Stimulated activated CD8-positive, alpha-beta memory T cell treated with anti-CD3 and anti-CD28 coated beads, Interleukin-15, amount 100 ng/mL, for 24 hours (primary cell): ENCODE measurements around the gene ADARB1.

Experiments used
- DNase-seq: peaks from one replicate; pipeline ENCODE4 v3.0.0-alpha.2; 2020; ENCODE audit warnings: low read depth

ADARB1 gene

DNA sequence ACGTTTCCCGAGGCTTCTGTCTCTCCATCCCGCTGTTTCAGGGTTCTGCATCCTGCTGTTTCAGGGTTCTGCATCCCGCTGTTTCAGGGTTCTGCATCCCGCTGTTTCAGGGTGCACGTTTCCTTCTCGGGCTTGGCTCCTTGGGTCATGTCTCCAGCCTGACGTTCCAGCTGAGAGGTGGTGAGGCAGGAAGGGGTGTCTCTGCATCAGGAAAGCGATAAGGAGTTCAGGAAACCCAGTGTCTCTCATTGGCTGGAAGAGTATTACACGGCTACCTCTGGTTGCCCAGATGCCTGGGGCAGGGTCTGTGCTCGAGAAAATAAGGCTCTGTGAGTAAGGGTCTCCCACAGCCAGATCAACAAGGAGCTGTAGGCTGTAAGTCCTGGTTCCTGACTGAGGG is 21.1 kb downstream of the ADARB1 start:
- DNase-seq: no peak

GRCh38 chr21:45096217-45096616 is 21.8 kb downstream of the ADARB1 start:
- DNase-seq: no peak

GRCh38 chr21:45097827-45098387 is 23.5 kb downstream of the ADARB1 start:
- no peak for DNase-seq

DNA sequence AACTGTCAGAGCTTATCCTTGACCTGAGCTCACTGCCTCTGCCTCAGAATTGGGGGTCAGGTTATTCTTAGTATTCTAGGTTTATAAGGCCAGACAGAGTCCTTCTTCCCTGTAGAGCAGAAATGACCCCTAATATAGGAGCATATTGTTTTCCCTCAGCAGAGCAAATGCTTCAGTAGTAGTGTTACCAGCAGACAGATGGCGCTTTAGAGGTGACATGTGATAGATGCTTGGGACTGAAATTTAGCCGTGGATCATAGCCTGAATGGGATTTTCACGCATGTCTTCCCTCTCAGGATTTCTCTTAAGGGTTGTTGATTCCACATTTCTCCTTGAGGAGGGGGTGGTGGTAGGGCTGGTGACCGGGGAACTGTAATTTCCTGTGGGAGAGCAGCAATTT is 24.5 kb downstream of the ADARB1 start:
- DNase-seq: no peak

DNA sequence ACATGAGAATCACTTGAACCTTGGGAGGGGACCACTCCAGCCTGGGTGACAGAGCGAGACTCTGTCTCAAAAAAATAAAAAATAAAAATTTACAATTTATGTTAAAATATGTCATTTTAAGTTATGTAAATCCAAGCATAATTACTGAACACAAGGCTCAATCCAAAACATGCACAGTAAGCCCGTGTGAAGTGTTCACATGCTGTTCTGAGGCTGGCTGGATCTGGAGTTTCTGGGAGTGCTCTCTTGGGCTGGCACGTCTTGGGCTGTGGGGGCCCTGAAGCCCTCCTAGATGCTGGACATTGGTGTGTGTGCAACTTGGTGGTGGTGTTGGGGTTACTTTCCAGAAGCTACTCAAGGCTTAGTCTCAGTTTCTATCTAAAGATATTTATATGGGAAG is 25.2 kb downstream of the ADARB1 start:
- no peak for DNase-seq

GRCh38 chr21:45100866-45101265 is 26.5 kb downstream of the ADARB1 start:
- no peak for DNase-seq

DNA sequence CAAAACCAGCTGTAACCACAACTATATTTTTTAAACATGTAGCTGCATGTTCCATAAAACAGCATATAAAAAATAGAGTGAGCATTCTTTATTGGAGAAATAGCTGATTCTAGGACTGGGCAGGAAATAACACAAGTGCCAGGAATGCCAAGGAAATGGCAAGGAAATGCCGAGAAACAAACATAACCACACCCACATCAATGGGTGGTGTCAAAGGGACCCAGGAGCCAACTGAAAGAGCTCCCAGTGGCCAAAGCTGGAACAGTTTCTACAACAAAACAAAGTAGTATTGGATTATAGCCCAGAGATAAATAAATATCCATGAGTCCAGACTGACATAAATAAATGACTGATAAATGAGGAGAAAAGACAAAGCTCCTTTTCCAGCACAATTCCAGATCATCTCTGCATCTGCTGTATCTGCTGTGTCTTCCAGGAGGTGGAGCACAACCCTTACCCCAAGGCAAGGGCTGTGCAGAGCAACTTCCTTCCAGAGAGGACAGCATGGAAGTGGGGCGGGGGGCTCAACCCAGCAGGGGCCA is 28.1 kb downstream of the ADARB1 start:
- no peak for DNase-seq

- DNase-seq: no peak
Observed at GRCh38 chr21:45103971-45104520, 29.7 kb downstream of the ADARB1 start.

DNA sequence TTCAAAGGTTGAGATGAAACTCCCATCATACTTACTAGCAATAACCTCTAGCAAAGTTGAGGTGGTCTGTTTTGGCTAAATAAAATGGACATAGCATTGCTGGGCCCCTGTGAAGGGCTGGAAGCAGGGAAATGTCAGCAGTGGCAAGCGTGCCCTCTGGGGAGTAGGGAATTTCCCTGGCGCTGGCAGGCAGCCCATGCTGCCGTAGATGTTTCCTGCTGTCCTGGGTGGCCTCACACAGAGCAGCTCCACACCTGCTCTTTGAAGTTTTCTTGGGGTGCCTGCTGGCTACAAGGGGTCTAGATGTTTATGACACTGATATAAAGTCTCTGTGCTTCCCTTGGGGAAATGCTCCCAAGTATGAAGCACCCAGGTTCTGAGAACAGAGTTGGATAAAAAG is 30.2 kb downstream of the ADARB1 start:
- no peak for DNase-seq

DNA sequence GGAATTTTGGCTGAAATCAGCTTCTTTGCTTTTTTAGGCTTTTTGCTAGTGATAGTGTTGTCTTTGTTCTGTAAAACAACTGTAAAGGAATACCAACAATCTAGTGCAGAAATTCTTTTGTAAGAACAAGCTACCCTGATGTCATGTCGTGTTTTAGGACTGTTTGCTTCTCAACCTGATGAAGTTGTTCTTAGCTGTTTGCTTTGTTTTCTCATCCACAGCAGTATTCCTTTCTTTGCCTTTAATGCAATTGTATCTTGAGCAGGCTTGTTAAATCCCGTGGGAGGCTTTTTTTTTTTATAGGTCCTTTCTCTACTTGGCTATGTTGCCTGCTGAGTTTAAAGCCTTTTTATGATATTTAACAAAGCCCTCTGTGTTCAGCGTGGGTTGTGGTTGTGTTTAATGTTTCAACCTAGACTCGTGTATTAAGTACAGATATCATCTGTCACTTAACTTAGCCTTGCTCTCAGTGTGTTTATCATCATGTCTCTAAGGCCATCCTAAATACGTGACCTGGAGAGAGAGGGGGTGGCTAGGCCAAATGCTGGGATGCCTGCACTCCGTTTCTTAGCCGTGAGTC is 31.6 kb downstream of the ADARB1 start:
- DNase-seq: no peak

- no peak for DNase-seq
Observed at GRCh38 chr21:45108034-45108790, 33.8 kb downstream of the ADARB1 start.

- no peak for DNase-seq
Observed at GRCh38 chr21:45108808-45109781, 34.7 kb downstream of the ADARB1 start.

DNA sequence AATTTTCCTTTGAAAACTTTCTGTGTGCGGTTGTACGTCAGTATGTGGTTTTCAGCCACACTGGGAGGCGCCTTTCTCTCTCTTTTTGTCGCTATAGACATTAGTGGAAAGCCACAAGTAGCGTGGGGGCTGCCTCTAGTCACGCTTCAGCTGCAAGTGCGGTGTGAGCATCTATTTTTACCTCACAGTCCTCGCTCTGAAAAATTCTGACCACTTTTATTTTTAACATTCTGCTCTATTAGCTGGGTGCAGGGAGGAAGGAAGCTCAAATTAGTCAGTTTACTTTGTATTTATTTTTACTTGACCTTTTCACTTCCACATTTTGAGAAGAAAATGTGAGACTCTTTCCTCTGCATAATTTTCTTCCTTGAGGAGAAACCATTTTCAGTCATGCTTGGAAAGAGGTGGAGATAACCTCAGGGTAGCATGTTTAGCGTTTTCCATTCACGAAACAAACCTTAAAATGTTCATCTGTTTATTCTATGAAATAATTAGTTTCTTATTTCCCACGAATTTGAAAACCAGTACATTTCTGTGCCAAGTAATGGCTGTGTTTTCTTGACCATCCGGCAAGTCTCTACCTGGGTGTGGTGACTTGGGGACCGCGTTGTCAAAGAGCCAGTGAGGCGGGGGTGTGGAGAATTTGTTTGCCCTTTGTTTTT is 35.6 kb downstream of the ADARB1 start:
- DNase-seq: no peak

- no peak for DNase-seq
Observed at GRCh38 chr21:45110873-45111624, 36.7 kb downstream of the ADARB1 start.

GRCh38 chr21:45111703-45112102 is 37.3 kb downstream of the ADARB1 start:
- DNase-seq: no peak

GRCh38 chr21:45112371-45112770 is 38.0 kb downstream of the ADARB1 start:
- no peak for DNase-seq

- DNase-seq: no peak
Observed at GRCh38 chr21:45113543-45113942, 39.2 kb downstream of the ADARB1 start.

GRCh38 chr21:45114072-45114471 is 39.7 kb downstream of the ADARB1 start:
- DNase-seq: no peak

DNA sequence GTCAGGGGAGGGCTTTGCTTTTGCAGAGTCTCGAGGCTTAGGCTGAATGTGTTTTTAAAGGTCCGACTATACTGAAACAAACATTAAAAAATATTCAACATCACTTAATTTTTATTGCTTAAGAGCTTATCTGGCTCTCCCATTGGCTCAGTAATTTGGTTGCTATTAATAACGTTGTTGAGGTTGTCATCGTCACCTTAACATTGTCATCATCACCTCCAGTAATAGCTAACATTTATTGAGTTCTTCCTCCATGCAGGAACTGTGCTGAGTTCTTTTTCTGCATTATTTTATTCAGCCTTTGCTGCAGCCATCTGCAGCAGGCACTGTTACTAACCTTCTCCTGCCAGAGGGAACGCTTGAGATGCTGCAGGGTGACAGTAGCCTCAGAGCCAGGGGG is 40.1 kb downstream of the ADARB1 start:
- DNase-seq: no peak

- no peak for DNase-seq
Observed at GRCh38 chr21:45115141-45115540, 40.8 kb downstream of the ADARB1 start.

- no peak for DNase-seq
Observed at GRCh38 chr21:45116066-45116465, 41.7 kb downstream of the ADARB1 start.
